ENCODE measurements around the gene IL19. TPM values are rescaled to one million over a fixed set of nuclear protein-coding genes. Genes with fewer than 3 reads are reported as not detected.
A peak's percentile ranks its signal among the peaks of the same experiment; 100 is the strongest.

IL19 gene
- total RNA-seq, 1 donor, result 1.7 TPM

- H3K4me3 ChIP-seq (ENCODE audit: low read depth, low read length), result no peak within 1 kb of the TSS
- TF ChIP-seq, protein P1, sequence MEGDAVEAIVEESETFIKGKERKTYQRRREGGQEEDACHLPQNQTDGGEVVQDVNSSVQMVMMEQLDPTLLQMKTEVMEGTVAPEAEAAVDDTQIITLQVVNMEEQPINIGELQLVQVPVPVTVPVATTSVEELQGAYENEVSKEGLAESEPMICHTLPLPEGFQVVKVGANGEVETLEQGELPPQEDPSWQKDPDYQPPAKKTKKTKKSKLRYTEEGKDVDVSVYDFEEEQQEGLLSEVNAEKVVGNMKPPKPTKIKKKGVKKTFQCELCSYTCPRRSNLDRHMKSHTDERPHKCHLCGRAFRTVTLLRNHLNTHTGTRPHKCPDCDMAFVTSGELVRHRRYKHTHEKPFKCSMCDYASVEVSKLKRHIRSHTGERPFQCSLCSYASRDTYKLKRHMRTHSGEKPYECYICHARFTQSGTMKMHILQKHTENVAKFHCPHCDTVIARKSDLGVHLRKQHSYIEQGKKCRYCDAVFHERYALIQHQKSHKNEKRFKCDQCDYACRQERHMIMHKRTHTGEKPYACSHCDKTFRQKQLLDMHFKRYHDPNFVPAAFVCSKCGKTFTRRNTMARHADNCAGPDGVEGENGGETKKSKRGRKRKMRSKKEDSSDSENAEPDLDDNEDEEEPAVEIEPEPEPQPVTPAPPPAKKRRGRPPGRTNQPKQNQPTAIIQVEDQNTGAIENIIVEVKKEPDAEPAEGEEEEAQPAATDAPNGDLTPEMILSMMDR (IDR thresholded peaks at IDR 0.05; ENCODE audit: insufficient read depth, low read depth, low read length), result peak; percentile 97
- peak; percentile 89 for DNase-seq (ENCODE audit: low read depth)
Measured at GRCh38 chr1:206864939-206865671, 94.5 kb downstream of the IL19 start, which contains the start of gene IL20. IL20 (plus strand) TSS chr1:206865623; CDS start chr1:206865853, 230 bp downstream.

GRCh38 chr1:206866062-206866461 lies 95.5 kb downstream of the IL19 start:
- H3K4me3 ChIP-seq (ENCODE audit: low read depth, low read length), result no peak overlapping the region
- TF ChIP-seq, protein P1 (IDR thresholded peaks at IDR 0.05; ENCODE audit: insufficient read depth, low read depth, low read length), result no peak
- DNase-seq (ENCODE audit: low read depth), result peak; percentile 83

GRCh38 chr1:206867239-206867638 lies 96.7 kb downstream of the IL19 start:
- DNase-seq (ENCODE audit: low read depth), result no peak
- no peak overlapping the region for H3K4me3 ChIP-seq (ENCODE audit: low read depth, low read length)
- TF ChIP-seq, protein P1 (IDR thresholded peaks at IDR 0.05; ENCODE audit: insufficient read depth, low read depth, low read length), result no peak

- DNase-seq (ENCODE audit: low read depth), result no peak
- H3K4me3 ChIP-seq (ENCODE audit: low read depth, low read length), result no peak overlapping the region
- TF ChIP-seq, protein P1 (IDR thresholded peaks at IDR 0.05; ENCODE audit: insufficient read depth, low read depth, low read length), result no peak
Measured at GRCh38 chr1:206867716-206868115, 97.1 kb downstream of the IL19 start.

GRCh38 chr1:206868264-206868663 lies 97.7 kb downstream of the IL19 start:
- DNase-seq (ENCODE audit: low read depth), result no peak
- no peak overlapping the region for H3K4me3 ChIP-seq (ENCODE audit: low read depth, low read length)
- TF ChIP-seq, protein P1 (IDR thresholded peaks at IDR 0.05; ENCODE audit: insufficient read depth, low read depth, low read length), result no peak

GRCh38 chr1:206872139-206872538 lies 101.6 kb downstream of the IL19 start:
- TF ChIP-seq, protein P1 (IDR thresholded peaks at IDR 0.05; ENCODE audit: insufficient read depth, low read depth, low read length), result no peak
- peak; percentile 80 for DNase-seq (ENCODE audit: low read depth)
- no peak overlapping the region for H3K4me3 ChIP-seq (ENCODE audit: low read depth, low read length)
